Anterior cingulate cortex (tissue), 58 donors: Measurements from ENCODE around the gene MZF1.

ENCODE experiments used
- DNase-seq, 58 donors: peaks; one replicate each; lab custom pipeline; 2025; lab: John Stamatoyannopoulos, UW

MZF1 gene

DNA sequence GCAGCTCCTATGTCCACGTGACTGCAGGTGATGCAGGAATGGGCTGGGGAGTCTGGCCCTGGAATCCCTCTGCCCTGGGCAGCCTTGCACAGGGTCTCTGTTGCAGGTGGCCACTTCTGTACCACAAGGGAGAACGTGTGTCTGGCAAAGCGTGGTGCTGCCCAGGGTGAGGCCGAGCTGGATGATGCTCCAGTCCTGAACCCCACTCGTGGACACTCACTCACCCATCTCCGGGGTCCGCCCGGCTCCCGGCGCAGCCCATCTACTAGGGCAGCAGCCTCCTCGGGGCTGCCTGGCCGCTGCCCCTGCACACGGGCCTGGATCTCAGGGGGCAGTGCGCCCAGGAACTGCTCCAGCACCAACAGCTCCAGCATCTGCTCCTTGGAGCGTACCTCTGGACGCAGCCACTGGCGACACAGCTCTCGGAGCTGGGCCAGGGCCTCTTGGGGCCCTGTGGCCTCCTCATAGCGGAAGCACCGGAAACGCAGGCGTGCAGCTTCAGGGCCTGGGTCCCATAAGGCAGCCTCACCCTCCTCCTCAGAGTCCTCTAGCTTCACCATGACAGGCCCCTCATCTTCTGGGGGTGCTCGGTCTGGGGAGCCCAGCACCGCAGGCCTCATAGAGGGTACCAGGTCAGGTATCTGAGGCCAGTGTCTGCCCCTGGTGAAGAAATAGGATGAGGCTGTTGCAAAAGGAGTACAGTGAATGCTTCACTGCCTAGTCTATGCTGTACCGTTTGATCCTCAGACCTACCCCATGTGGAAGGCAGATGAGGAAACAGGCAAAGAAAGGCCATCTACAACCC, 2.2 kb downstream of the MZF1 start:
- no peak for DNase-seq

DNA sequence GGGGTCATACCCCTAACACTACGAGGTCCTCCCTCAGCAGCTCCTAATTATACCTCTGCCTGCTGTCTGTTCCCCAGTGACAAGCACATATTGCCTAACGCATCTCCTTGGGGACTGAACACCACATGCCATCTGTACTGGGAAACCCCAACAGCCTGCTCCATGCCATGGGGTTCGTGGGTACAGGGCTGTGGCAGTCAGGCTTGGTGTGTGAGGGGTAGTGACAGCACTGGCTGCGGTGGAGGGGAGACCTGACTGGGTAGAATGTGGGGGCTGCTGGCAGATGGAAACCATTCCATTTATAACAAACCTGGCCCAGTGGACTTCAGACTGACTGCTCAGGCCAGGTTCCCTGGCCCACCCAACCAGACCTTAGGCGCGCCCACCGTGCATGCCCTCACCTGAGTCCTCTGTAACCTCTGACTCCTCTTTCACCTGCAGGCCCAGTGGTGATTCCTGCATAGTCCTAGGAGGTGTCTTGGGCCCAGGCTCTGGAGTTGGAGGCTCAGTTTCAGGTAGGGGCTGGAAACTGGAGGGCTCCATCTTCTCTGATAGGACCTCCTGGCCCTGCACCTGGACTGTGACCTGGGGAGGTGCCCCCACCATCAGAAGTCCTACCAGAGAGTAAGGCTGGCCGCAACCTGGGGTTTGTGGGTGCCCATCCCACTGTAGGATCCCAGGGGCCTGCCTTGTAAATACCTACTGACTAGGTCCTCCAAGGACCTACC, 3.0 kb downstream of the MZF1 start:
- no peak for DNase-seq

DNA sequence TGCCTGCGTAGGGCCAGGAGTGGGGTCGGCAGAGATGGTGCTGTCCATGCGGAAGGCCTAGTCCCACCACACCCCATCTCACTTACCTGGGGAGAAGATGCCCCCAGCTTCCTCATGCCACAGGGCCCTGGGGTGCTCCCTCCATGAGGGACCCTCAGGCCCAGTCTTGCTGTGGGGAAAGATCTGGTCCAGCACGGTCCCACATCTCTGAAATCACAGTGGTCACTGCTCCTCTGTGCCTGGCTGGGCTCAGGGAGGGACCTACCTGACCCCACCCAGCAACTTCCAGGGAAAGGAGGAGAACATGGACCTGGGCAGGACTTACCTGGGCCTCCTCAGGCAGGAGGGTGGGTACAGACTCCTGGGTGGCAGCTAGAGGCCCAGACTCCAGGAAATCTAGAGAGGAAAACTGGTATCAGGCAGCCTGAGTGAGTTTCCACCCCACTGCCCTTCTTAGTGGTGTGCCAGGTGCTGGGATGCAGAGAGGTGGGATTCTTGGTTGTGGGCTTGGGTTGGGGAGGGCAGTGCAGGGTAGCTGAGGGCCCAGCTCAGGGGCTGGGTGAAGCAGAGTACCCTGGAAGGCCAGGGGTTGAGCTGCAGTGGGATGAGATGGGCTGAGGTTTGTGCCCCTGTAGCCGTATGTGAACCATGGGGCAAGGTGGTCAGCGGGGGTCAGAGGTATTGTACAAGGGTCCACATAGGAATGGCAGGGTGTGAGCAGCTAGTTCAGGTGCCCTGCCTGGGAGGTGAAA, 3.8 kb downstream of the MZF1 start:
- no peak for DNase-seq

DNA sequence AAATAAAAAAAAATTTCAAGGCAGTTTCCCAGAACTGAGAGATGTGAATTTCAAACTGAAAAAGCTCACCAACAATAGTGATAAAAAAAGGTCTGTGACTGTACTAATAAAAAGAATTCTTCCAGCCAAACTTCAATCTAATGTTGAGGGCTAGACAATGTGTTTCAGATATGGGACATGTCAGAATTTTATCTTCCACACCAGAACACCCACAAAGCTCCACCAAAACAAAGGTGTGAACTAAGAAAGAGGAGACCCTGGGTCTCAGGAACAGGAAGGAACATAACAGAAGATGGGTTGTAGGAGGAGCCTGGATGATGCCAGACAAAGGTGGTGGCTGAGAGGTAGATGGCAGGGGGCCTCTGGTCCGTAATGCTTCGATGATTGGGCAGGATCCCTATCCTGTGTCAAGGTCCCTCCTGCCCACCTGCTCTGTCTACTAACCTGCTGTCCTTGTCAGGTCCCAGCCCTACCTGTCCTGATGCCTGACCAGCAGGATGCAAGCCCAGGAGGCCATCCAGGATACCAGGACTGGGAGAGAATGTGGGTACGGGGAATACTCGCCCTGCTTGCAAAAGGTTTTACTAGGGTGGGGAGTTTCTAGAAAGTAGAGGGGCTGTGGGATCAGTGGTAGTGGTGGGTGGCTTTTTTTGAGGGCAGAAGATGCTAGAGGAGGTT, 4.5 kb downstream of the MZF1 start:
- no peak for DNase-seq

DNA sequence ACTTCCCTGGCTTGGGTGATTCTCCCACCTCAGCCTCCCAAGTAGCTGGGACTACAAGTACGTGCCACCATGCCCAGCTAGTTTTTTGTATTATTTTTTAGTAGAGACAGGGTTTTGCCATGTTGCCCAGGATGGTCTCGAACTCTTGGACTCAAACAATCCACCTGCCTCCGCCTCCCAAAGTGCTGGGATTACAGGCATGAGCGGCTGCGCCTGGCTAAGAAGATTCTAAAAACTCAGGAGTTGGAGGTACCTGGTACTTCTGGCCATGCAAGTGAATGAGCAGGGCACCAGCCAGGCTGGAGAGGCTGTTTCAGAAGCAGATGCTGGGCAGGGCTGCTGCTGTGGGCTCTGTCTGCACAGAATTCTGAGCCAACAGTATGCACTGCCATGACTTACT, 6.1 kb downstream of the MZF1 start:
- DNase-seq, result no peak

DNA sequence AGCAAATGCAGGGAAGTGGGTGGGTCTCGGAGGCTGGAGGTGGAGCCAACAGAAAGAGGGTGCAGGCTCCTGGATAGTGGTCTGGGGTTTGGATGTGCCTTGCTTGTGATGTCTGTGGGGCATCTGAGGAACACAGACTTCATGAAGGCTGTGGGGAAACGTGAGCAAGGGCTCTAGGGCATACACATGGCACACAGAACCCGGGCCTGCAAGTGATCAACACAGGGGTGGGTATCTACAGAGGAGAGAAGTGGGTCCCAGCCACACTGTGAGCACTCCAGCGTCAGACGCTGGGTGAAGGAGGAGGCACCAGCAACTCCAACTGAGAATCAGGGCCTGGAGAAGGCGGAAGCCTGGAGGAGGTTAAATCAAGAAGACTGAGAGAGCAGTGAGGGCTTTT, 9.3 kb downstream of the MZF1 start:
- no peak for DNase-seq

DNA sequence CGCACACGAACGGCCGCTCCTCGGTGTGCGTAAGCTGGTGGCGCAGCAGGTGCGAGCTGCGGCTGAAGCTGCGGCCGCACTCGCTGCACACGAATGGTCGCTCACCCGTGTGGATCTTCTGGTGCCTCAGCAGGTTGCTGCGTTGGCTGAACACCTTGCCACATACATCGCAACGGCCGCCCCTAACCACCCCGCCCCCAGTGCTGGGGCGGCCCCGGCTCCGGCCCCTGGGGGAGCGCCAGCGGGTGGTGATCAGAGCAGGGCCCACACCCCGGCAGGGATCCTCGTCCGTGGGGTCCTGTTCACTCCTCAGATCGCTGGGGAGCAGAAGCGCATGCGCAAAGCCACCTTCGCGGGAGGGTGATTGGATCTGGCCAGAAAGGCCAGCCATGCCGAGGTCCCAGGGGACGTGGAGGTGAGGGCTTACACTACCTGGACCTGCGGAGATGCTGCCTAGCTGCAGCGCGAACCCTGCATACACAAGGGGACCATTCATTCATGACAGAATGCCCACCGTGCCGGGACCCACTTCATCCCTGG, 10.0 kb downstream of the MZF1 start:
- no peak for DNase-seq

DNA sequence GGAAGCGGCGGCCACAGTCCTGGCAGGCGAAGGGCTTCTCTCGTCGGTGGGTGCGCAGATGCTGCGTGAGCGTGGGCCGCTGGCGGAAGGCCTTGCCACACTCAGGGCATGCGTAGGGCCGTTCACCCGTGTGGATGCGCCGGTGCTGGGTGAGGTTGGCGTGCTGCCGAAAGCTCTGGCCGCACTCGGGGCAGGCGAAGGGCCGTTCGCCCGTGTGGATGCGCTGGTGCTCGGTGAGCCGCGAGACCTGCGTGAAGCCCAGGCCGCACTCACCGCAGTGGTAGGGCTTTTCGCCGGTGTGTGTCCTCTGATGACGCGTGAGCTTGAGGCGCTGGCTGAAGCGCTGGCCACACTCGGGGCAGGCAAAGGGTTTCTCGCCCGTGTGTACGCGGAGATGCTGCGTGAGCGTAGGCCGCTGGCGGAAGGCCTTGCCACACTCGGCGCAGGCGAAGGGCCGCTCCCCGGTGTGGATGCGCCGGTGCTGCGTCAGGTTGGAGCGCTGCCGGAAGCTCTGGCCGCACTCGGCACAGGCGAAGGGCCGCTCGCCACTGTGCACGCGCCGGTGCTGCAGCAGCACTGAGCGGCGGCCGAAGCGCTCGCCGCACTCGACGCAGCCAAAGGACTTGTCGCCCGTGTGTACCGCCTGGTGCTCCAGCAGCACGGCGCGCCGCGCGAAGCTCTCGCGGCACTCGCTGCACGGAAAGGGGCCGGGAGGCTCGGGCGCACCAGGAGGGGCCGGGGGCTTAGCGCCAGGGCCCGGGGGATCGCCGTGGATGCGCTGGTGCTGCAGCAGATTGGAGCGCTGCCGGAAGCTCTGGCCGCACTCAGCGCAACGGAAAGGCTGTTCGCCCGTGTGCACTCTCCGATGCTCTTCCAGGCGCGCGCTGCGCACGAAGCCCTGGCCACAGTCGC, 10.8 kb downstream of the MZF1 start:
- no peak for DNase-seq

DNA sequence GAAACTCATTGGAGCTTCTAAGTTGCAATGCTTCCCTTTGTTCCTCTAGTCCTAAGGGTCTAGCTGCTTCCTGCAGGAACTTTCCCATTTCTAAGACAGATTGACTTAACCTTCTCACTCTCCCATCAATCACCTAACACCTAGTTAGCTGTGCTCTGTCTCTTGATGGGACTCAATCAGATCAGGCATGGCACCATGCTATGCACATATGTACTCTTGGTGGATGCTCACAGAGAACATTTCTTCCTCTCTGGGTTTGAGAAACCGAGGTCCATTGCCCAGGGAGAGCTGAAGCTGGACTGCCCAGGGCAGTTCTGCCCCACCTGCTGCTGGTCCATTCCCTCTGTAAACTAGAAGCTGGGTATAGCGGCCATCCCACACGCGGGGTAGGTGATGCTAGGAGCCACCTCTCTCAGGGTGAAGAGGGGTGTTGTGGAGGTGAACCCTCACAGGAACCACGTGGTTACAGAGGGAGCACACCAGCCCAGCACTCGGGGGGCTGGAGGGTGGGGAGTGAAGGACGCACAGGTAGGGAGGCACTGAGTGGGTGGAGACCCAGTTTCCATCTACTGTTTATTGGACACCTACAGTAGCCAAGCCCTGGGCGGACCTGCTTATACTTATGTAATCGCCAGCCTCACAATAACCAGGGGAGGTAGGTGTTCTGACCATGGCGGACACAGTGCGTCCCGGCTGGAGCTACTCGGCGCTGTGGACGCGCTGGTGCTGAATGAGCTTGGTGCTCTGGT, 11.6 kb downstream of the MZF1 start:
- no peak for DNase-seq

DNA sequence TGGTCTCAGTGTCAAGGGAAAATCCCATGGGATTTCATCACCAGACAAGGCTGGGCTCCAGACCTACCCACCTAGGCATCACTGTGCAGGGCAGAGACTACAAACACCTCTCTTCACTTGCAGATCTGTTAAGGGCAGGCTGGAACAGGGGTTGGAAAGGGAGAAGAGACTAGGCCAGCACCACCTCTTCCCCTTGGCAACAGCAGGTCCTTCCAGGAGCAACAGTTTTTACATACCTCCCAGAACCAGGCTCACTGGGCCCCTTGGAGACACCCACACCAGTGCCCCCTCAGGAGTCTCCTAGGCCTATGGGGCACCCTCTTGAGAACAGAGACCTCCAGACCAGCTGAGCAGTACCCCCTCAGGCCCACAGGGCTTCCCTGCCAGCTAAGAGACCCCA, 12.2 kb downstream of the MZF1 start:
- no peak for DNase-seq

DNA sequence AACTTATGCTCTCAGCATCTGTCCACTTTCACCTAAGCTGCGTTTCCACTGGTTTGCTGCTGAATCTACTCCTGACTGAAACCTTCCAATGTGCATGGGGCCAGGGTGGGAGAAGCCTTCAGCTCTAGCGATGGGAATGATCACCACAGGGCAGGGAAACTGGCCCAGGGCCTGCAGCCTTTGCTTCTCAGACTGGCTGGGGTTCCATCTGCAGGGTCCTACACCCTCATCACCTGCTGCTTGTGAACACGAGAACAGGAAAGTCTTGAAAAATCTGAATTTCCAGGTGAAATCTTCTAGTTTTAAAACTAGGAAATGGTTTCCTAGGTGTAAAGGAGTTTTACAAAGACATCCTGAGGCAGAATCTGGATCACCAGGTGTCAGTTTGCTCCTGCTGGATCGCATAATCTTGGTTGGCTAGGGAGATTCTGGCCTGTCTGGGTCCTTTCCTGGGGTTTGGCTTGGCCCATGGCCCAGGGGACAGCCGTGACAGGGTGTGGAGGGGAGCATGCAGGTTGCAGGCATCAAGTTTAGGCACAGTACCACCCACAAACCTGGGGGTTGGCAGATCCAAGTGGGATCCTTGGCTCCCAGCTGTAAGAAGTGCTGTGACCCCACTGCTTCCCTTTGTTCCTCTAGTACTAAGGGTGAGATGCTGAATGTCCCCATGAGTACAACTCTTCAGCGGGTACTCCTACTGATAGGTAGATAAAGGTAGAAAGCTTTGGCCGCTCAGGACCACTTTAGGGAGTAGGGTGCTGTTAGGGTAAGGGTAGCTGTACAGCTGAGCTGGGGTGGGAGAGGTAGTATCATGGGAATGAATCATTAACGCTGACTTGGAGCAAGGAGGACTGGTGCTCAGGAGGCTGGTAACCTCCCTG, 12.9 kb downstream of the MZF1 start:
- DNase-seq, result no peak

DNA sequence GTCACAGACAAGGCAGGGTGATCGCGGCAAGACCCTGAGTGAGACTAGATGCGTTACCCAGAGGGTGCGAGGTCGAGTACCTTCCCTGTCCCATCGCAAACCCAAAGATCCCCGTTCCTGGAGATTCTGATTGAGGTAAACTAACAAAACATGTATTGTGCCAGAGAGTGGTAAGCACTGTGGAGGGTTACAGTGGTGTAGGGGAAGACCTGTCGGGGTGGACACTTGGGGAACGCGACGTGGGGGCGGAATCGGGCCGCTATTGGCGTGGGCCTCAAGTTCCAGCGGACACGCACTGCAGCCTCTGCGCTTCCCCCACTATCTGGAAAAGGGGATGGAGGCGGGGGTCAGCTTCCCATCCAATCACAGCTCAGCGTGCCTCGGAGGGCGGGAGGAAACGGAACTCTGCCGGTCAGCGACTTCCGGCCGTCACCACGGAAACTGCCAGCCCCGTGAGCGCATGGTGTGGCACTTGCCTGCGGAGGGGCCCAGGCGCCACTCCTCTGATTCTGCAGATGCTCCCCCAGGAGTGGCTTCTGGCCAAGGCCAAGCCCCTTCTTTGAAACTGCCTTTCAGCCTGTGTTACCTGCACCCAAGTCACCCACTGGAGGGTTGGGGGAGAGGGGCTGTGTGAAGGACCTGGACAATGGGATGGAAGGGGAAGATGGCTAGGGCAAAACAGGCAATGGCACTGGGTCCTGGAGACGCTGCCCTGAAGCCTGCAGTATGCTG, 13.7 kb downstream of the MZF1 start:
- DNase-seq, result no peak

DNA sequence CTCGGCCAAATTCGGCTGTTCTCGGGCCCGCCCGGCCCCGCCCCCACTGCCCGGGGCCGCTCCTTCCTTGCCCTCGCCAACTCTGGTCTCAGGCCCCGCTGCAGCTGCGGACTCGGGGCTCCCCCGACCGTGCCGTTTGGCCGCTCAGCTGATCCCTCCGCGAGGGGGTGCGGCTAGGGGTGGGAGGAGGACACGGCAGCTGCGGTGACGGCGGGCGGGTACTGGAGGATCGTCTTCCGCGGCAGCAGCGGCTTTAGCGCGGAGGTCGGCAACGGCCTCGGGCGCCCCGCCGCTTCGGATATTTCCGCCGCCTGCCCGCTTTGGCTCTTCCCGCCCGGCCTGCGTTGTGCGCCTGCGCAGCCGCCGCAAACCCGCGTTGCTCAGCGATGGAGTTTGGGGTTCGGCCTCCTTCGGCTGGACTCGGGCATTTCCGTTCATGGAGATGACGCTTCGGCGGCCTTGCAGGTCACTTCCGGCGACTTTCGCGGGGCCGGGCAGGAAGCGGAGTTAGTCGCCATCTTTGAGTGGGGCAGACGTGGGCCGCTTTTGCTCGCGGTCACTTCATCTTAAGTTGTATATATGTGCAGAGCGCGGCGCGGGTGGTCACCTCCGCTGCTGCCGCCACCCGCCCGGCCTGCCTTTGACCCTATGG, 14.4 kb downstream of the MZF1 start:
- no peak for DNase-seq

DNA sequence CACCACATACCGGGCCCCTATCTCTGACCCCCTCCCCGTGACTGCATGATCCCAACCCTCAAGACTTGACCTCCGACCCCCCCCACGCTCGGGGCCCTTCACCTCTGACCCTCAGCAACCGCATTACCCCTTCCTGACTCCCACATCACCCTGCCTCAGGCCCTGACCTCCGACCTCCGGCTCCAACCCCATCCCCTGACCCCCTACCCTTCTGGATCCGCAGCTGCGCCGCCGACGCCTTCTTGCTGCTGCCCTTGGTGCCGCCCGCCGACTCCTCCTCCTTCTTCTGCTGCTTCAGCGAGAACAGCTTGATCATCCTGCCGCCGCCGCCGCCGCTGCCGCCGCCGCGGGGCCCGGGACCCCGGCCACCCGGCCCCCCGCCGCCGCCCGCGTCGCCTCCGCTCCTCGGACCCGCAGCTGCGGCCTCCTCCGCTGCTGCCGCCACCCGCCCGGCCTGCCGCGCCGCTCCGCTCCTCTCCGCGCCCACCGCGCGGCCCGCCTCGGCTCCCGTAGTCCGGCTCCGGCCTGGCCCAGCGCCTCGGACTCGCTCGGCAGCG, 15.0 kb downstream of the MZF1 start, which contains the start of gene UBE2M:
Gene UBE2M (minus strand): TSS at position 546 of the 557 bp plus-strand sequence. CDS start 230 bp downstream, at position 316.
- no peak for DNase-seq

DNA sequence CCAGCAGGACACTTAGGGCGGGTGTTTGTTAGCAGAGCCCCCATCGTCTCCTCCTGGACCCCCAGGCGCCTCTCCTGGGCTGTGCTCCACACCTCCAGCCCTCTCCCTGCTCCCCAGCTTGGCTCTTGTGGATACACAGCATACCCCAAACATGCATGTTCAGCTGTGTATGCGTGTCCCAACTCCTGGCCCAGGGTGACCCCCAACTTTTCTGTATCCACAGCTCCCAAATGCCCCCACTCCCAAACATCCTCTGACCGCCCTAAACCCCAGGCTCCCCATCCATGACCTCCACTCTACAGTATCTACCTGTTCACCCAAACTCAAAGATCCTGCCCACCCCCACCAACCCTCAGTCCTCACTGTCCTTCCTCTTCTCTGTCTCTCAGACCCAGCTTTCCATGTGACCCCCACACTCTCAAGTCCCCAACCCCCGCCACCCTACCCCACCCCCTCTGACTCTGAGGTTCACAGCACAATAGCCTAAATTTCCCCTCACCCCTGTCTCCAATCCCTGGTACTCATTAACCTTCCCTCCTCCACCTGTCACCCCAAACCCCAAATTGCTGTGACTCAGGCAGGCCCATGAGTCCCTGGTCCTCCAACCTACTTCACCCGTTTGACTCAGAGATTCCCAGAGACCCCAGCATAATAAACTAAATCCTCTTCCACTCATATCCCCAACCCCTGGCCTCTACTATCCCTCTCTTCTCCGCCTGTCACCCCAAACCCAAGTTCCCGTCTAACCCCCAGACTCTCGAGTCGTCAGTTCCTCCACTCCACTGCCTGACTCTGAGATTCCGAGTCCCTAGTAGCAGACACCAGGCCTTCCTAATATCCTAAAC, 15.7 kb downstream of the MZF1 start:
- no peak for DNase-seq
